HL-60/S4 treated with phorbol 12-myristate 13-acetate at 8.2 ng/mL for 4 days and 3 days (cell line): Measurements from ENCODE around the gene SCO2.

Experiments used
- in situ Hi-C: fragments of 300-500 bp; cut with MboI; formaldehyde crosslinking; loops from 2 replicates; pipeline ENCODE4 v1.15.0; 2022; ENCODE audit warnings: low sequenced_read_pairs

The SCO2 gene

GRCh38 chr22:50503475-50504145 is 21.8 kb downstream of the SCO2 start:
- in situ Hi-C loops, result no loop called here

GRCh38 chr22:50502628-50503474 is 22.5 kb downstream of the SCO2 start:
- in situ Hi-C loops, result no loop called here

GRCh38 chr22:50502096-50502495 is 23.3 kb downstream of the SCO2 start:
- in situ Hi-C loops, result no loop called here

- in situ Hi-C loops, result no loop called here
These were observed 24.9 kb downstream of the SCO2 start for GRCh38 chr22:50500452-50500851.

- in situ Hi-C loops, result no loop called here
These were observed 27.0 kb downstream of the SCO2 start for GRCh38 chr22:50498322-50498890.

- in situ Hi-C loops, result no loop called here
These were observed 28.3 kb downstream of the SCO2 start for GRCh38 chr22:50497093-50497492.

- in situ Hi-C loops, result no loop called here
These were observed 34.7 kb downstream of the SCO2 start for GRCh38 chr22:50490531-50491308.

GRCh38 chr22:50489363-50490243 is 35.8 kb downstream of the SCO2 start:
- in situ Hi-C loops, result no loop called here

- in situ Hi-C loops, result no loop called here
These were observed 36.5 kb downstream of the SCO2 start for GRCh38 chr22:50488886-50489285.

GRCh38 chr22:50488006-50488677 is 37.3 kb downstream of the SCO2 start:
- in situ Hi-C loops, result no loop called here

GRCh38 chr22:50487290-50488005 is 38.0 kb downstream of the SCO2 start:
- in situ Hi-C loops, result no loop called here

- in situ Hi-C loops, result no loop called here
These were observed 38.7 kb downstream of the SCO2 start, which contains the start of gene MIOX for GRCh38 chr22:50486561-50487289. Gene MIOX, plus strand, starts transcription at chr22:50486859. Its CDS starts 39 bp downstream, at chr22:50486898.

GRCh38 chr22:50485221-50486131 is 39.9 kb downstream of the SCO2 start:
- in situ Hi-C loops, result no loop called here

GRCh38 chr22:50483977-50484853 is 41.2 kb downstream of the SCO2 start:
- in situ Hi-C loops, result no loop called here

GRCh38 chr22:50483556-50483955 is 41.8 kb downstream of the SCO2 start:
- in situ Hi-C loops, result no loop called here

GRCh38 chr22:50483106-50483505 is 42.3 kb downstream of the SCO2 start:
- in situ Hi-C loops, result no loop called here
